Aorta (tissue), 5 donors: ENCODE results near the gene GAGE10. TPM values are rescaled to one million over a fixed set of nuclear protein-coding genes. Genes with fewer than 3 reads are reported as not detected.
"Not testable (repeated sequence)": the region's sequence is repeated elsewhere in the genome, so short reads cannot be mapped to it uniquely, and the experiment has no call there.

Experiments used
- ATAC-seq: fragments of 200-7000 bp; cut with Tn5 transposase; one replicate; pipeline ENCODE4 v1.9.1; 2022; ENCODE audit warnings: moderate library complexity; ENCODE audit not compliant: low FRiP score
- DNase-seq, 2 donors: peaks; one replicate each; pipeline ENCODE4 v3.0.0-alpha.2; 2020
- H3K27ac ChIP-seq, 2 donors: one replicate each; pipeline ENCODE4 v1.5.1; 2013; ENCODE audit warnings: low read length in 2 of 2, mild to moderate bottlenecking in 2 of 2, moderate library complexity in 2 of 2, control low read depth in 1 of 2, inconsistent platforms in 1 of 2, low read depth in 1 of 2
- H3K27me3 ChIP-seq, 2 donors: one replicate each; pipeline ENCODE4 v1.6.1; 2013; ENCODE audit warnings: control low read depth in 1 of 2, low read length in 1 of 2, mild to moderate bottlenecking in 1 of 2, moderate library complexity in 1 of 2; ENCODE audit not compliant: insufficient read depth in 2 of 2, control insufficient read depth in 1 of 2
- H3K36me3 ChIP-seq, 2 donors: one replicate each; pipeline ENCODE4 v1.6.1; 2013; ENCODE audit warnings: control low read depth in 1 of 2, low read length in 1 of 2, mild to moderate bottlenecking in 1 of 2; ENCODE audit not compliant: insufficient read depth in 2 of 2, control insufficient read depth in 1 of 2
- H3K4me1 ChIP-seq, 2 donors: one replicate each; pipeline ENCODE4 v1.6.1; 2013; ENCODE audit warnings: low read length in 2 of 2, control low read depth in 1 of 2, mild to moderate bottlenecking in 1 of 2, moderate library complexity in 1 of 2; ENCODE audit not compliant: insufficient read depth in 2 of 2, control insufficient read depth in 1 of 2
- H3K4me3 ChIP-seq, 2 donors: one replicate each; pipeline ENCODE4 v1.5.1; 2013; ENCODE audit warnings: low read length in 2 of 2, control low read depth in 1 of 2, mild to moderate bottlenecking in 1 of 2
- H3K9me3 ChIP-seq: one replicate; pipeline ENCODE4 v1.6.1; 2013; ENCODE audit warnings: mild to moderate bottlenecking, low read length; ENCODE audit not compliant: control insufficient read depth
- WGBS, 2 donors: extraction: QIAGEN DNeasy Blood & Tissue Kit; methylation state at CpG; one replicate each; pipeline ENCODE4 v1.1.7; 2013; 5-methylcytosine and 5-hydroxymethylcytosine counted together
- intact Hi-C, 2 donors: fragments of 100-400 bp; cut with DNase I; formaldehyde crosslinking; loops; one replicate each; pipeline versions ENCODE4 v1.14.2 to v1.15.0; 2022
- polyA plus RNA-seq, 2 donors: library from polyadenylated mRNA; stranded (reverse); fragments of 200-250 nt; gene quantifications; one replicate each; pipeline ENCODE4 v1.2.3, GENCODE V29; 2013
- total RNA-seq, 2 donors: library from RNA; stranded (reverse); fragmentation: NEBNext Ultra II Directional; extraction: Animal tissue kit (Norgen Biotek cat#: 25700); gene quantifications; one replicate each; pipeline ENCODE4 v1.2.1, GENCODE V29; 2021
- donor health status: healthy with polysubstance abuse.
- donor health status: Bipolar disorder and iron deficiency.
- donor health status: DM: no; HTN: no; CAD: no.
- donor health status: DM: no; HTN: no; CAD: no.
- donor health status: DM: yes; HTN: yes; CAD: no.

GAGE10 gene
- total and polyA plus RNA-seq, 4 donors = not detected

DNA sequence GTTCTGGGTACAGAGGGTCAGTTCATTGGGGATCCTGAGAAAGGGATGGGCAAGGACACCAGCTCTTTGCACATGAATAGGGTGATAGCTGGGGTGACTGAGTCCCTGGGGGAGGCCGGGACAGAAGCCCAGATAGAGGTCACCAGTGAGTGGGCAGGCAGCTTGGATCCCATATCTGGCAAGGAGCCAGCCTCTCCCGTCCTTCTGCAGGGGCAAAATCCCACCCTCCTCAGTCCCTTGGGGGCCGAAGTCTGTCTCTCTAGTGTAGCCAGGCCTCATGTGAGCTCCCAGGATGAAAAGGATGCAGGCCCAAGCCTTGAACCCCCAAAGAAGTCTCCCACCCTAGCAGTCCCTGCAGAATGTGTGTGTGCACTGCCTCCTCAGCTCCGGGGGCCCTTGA is 16.9 kb upstream of the GAGE10 start:
- H3K4me1 ChIP-seq = no peaks in the 10 kb centered on the region
- ATAC-seq (no peak), DNase-seq (no peak)
- no peaks in the 10 kb centered on the region for H3K27me3 ChIP-seq
- no peak overlapping the region for H3K27ac ChIP-seq
- H3K4me3 ChIP-seq = no peak overlapping the region
- intact Hi-C loops = no loop called here
- no peaks in the 10 kb centered on the region for H3K9me3 ChIP-seq
- H3K36me3 ChIP-seq = no peaks in the 10 kb centered on the region
- WGBS, 2 donors = 63 to 75% methylated on average over 4 of the region's 4 CpGs

DNA sequence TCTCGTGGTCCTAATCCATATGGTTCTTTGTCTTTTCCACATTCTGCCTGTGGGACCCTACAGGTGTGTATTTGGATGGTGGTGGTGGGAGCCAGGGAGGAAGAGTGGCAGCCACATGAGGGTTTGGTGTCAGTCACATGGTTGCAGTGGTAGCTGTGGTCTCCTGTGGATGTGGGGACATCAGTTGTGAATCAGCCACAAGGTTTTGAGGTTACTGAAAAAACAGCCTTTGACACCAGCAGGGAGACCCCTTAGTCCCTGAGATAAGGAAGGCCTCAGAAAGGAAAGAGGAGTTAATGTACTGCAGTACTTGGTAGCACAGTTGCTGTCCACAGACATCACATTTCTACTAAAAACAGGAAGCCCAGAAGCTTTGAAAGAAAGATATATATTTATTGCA is 15.8 kb upstream of the GAGE10 start:
- H3K4me3 ChIP-seq = no peak overlapping the region
- intact Hi-C loops = no loop called here
- H3K4me1 ChIP-seq = no peaks in the 10 kb centered on the region
- no peaks in the 10 kb centered on the region for H3K27me3 ChIP-seq
- no peaks in the 10 kb centered on the region for H3K36me3 ChIP-seq
- 95 to 96% methylated on average over 1 of the region's 1 CpG for WGBS, 2 donors
- H3K9me3 ChIP-seq = no peaks in the 10 kb centered on the region
- DNase-seq = no peak
- H3K27ac ChIP-seq = no peak overlapping the region
- no peak for ATAC-seq

DNA sequence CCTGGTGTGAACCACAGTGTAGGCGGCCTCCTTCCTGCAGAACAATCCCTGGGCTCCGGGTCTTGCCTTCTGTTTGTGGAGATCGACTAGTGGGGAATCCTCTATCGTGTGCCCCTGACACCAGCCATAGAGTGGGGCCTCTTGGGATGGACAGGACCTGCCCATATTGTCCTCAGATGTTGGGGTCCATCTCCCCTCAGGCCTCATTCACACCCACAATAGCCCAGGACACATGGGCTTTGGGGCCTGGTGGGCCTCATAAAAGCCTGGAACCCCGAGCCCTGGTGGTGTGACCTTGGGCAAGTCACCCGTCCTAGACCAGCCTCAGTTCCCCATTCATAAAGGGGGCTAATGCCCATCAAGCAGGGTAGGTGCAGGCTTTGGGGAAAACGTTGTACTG is 13.2 kb upstream of the GAGE10 start:
- Histone ChIP-seq H3K27me3 (no peaks in the 10 kb centered on the region), H3K36me3 (no peaks in the 10 kb centered on the region), H3K27ac (no peak overlapping the region), H3K4me3 (no peak overlapping the region), H3K9me3 (no peaks in the 10 kb centered on the region), H3K4me1 (no peaks in the 10 kb centered on the region)
- 61 to 71% methylated on average over 7 of the region's 7 CpGs for WGBS, 2 donors
- intact Hi-C loops = loop anchor here in 1 of 2 donors (5.0 kb wide), 1 partner anchor 587 kb away; the partner anchor contains the start of gene USP27X
- ATAC-seq (no peak), DNase-seq (no peak)

DNA sequence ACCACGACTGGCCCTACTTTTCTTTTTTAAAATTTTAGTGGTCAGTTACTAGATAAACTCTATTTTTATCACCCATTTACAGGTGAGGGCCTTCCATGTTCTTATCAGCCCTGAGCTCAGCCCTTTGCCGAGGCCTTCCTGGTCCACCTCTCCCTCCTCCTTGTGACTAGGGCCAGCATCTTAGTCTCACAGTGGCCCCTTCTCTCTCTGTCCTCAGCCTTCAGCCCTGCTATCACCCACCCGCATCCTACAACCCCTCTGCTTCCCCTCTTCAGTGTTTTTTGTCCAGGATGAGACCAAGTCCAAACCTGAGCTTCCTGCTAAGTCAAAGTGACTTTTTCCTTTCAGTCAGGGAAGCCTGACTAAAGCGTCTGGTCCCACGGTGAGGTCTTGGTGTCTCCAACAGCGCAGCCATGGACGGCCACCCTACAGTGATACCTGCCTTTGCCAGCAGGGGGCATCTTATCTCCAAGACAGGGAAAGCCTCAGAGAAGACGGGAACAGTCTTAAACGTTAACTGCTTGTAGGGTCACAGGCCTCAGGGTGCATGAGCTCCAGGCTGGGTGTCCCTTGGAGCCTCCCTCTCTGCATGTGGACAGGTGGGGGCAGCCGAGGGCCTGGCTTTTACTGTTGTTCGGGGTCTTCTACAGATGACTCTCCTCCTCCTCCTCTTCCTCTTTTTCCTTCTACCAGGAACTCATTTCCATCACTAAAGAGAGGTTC is 11.7 kb upstream of the GAGE10 start:
- H3K27ac ChIP-seq = no peak overlapping the region
- WGBS, 2 donors = 16 to 33% methylated on average over 11 of the region's 11 CpGs
- ATAC-seq = peak; percentile 73
- H3K4me1 ChIP-seq = no peaks in the 10 kb centered on the region
- intact Hi-C loops = loop anchor here in 1 of 2 donors (5.0 kb wide), 1 partner anchor 586 kb away; the partner anchor contains the start of gene USP27X
- no peaks in the 10 kb centered on the region for H3K9me3 ChIP-seq
- DNase-seq = peak in 1 of 2 donors; percentile 67
- no peaks in the 10 kb centered on the region for H3K36me3 ChIP-seq
- no peaks in the 10 kb centered on the region for H3K27me3 ChIP-seq
- no peak overlapping the region for H3K4me3 ChIP-seq

DNA sequence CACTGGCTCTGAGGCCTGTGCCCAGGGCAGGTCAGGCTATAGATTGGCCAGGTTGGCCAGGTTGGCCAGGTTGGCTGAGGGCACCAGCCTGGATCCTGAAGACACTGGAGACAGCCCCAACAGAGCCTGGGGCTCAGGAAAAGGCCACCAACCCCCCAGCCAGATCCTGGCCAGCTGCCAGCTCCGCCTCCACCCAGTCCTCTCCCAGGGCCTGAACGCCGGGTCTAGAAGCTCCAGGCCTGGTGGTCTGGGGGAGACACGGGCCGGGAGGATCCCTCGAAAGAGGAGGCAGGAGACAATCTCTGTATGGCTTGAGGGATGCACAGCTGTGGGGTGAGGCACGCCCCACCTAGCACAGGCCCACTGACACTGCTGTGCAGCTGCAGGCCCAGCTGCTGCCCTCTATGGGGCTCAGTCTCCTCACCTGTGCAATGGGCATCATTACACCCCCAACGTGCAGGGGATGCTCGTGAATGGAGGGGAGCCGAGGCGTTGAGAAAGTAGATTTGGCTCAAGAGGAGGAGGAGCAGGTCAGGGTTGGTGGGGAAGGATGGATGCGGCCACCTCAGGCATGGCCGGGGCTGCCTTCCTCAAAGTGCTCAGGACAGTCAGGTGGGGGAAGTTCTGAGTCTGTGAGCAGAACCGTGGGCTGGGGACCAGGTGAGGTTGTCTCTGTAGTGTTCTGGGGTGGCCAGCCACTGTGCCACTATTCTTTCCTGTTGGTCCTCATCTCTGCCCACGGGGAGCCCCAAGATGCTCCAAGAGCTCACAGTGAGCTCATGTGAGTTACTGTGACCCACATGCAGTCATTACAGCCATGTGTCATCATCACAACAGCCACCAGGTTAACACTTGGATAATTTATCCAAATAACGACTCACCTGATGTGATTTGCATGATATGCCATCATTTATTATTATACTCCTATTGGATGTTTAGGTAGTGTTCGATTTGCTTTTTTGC is 10.8 kb upstream of the GAGE10 start:
- Histone ChIP-seq H3K4me3 (no peak overlapping the region), H3K9me3 (no peaks in the 10 kb centered on the region), H3K27me3 (no peaks in the 10 kb centered on the region), H3K36me3 (no peaks in the 10 kb centered on the region), H3K4me1 (no peaks in the 10 kb centered on the region), H3K27ac (no peak overlapping the region)
- intact Hi-C loops = loop anchor here in 1 of 2 donors (5.0 kb wide), 1 partner anchor 585 kb away; the partner anchor contains the start of gene USP27X
- WGBS, 2 donors = 77 to 78% methylated on average over 17 of the region's 17 CpGs
- ATAC-seq = no peak
- no peak for DNase-seq

DNA sequence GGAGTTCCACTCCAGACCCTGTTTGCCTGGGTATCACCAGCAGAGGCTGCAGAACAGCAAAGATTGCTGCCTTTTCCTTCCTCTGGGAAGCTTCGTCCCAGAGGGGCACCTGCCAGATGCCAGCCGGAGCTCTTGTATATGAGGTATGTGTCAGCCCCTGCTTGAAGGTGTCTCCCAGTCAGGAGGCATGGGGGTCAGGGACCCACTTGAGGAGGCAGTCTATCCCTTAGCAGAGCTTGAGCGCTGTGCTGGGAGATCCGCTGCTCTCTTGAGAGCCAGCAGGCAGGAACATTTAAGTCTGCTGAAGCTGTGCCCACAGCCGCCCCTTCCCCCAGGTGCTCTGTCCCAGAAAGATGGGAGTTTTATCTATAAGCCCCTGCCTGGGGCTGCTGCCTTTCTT is 4.2 kb upstream of the GAGE10 start:
- H3K9me3 ChIP-seq, H3K27ac ChIP-seq, DNase-seq, H3K4me3 ChIP-seq, H3K36me3 ChIP-seq, H3K4me1 ChIP-seq, H3K27me3 ChIP-seq, ATAC-seq, intact Hi-C loops: not testable (repeated sequence)
- WGBS, 2 donors = 81 to 97% methylated on average over 5 of the region's 5 CpGs

DNA sequence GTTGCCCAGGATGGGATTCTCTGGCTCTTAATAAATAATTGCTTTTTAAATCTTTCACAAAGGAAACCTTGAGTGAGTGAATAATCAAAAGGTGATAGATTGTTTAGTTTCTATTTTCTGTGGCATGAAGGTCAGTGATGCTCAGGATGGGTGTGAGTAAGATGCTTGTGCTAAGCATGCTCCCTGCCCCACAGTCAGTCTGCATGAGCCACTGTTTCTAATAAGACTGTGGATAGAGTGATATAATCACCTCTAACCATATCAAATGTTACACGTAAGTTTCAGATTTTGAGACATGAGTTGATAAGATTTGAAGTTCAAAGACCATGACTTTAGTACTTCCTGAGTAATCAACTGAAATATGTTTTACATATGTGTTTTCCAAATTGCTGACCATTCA is 2.7 kb upstream of the GAGE10 start:
- Histone ChIP-seq H3K27me3 (no peaks in the 10 kb centered on the region), H3K36me3 (no peaks in the 10 kb centered on the region), H3K4me3 (no peak overlapping the region), H3K9me3 (no peaks in the 10 kb centered on the region), H3K4me1 (no peaks in the 10 kb centered on the region), H3K27ac (no peak overlapping the region)
- no peak for ATAC-seq
- DNase-seq = no peak
- 68 to 75% methylated on average over 1 of the region's 1 CpG for WGBS, 2 donors
- intact Hi-C loops = no loop called here

DNA sequence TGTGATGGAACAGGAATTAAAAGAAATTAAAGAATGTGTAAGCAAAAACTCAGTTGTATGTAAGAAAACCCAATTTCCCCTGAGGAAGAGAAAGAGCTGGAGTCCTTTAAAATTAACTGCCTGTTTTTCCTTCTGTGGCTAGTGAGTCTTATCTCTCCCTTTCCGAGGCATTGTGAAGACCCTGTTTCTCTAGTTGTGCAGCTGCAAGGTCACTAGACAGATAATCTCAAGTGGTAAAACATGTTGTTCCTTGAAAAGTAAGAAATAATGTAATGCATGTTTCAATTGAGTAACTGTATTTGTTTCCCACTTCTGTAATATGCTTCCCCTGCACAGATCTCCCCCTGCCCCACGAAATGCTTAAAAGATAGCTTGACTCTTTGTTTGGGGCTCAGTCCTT is 4.3 kb downstream of the GAGE10 start:
- 53 to 68% methylated on average over 2 of the region's 2 CpGs for WGBS, 2 donors
- ATAC-seq, H3K9me3 ChIP-seq, H3K4me3 ChIP-seq, intact Hi-C loops, H3K27ac ChIP-seq, DNase-seq, H3K36me3 ChIP-seq, H3K4me1 ChIP-seq, H3K27me3 ChIP-seq: not testable (repeated sequence)
